HG02973 (cell line): ENCODE data around the gene PLCB4.

Source experiments
- ATAC-seq: cut with Tn5 transposase; IDR thresholded peaks from one replicate; pipeline ENCODE4 v1.9.1; 2021; ENCODE audit warnings: moderate library complexity; ENCODE audit not compliant: unreplicated experiment

The PLCB4 gene

GRCh38 chr20:9301129-9302090 lies 232.5 kb downstream of the PLCB4 start:
- no peak for ATAC-seq

DNA sequence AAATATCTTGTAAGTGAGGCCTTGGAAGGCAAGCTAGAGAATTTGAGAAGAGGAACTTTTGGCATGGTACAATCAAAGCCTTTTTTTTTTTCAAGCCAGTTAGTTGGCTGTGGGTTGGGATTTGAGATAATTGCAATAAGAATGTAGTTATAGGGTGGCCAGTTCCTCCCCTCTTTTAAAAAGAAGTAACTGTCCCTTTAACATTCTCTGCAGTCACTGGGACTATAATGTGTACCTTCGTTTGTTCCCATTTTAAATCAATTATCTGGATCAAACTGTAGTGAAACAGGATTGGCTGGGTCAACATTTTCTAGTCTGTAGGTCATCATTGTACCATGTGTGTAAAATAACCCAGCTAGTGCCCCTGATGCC lies 233.2 kb downstream of the PLCB4 start:
- no peak for ATAC-seq

DNA sequence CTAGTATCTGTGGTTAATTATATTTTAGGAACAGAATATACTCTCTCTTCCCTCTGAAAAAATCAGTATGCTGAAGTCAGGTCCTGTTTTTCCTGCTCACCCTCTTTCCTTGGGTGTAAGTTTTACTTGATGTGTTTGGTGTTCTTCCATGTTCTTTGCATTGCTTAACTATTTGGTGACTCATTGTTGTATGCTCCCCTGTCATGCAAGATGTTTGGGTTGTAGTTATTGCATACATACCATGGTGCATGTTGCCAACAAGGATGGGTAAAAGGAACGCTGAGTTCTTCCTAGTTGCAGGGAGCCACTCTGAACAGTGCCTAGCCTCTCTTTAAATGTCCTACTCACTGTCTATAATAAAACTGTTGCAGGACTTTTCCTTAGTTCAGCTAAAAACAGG lies 237.6 kb downstream of the PLCB4 start:
- ATAC-seq = no peak

DNA sequence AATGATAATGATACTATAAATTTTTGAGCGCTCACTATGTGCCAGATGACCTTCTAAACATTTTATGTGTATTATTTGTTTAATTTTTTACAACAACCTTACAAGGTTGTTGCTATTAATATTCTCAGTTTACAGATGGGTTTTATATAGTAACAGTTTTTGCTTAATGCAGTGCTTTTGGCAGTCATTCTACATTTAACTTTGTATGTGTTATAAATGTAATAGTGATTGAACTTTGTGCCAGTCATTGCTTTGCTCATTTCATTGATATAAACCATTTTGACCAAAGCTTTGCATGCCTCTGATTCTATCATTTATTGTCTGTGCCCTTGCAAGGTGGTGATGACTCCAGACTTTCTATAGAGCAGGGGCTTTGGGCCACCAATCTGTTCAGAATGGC lies 239.2 kb downstream of the PLCB4 start:
- no peak for ATAC-seq

- no peak for ATAC-seq
These were observed 242.2 kb downstream of the PLCB4 start for GRCh38 chr20:9311132-9311531.

- no peak for ATAC-seq
These were observed 250.9 kb downstream of the PLCB4 start for GRCh38 chr20:9319687-9320384.

DNA sequence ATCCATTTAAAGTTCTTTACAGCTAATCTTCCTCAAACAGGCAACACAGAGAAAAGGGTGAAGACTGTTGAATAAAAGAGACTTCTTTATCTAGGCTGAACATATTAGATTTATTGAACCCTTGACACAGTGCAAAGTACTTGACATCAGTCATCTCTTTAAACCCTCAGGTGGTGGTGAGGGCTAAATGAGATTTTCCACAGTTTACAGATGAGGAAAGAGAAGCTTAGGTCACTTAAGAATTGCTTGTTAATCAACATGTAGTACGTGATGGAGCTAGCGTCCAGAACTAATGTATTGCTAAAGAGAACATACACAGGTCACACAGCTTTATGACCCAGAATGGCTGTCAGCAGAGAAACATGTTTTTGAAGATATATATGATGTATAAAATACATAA lies 252.1 kb downstream of the PLCB4 start:
- no peak for ATAC-seq

DNA sequence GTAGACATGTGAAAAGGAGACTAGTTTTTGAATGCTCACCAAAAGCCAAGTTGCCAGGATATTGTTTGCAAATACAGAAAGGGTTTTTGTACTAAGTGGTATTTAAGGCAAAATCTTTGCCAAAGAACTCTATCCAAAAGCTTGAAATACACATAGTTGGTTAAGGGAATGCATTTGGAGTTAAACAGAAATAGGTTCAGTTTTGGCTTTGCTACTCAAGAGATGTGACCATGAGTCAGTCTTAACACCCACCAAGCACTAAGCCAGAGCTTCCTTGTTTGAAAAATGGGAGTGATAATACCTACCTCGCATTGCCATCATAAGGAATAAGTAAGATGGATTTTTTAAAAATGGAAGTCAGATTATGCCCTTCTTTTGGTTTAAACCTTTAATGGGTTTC lies 253.8 kb downstream of the PLCB4 start:
- no peak for ATAC-seq

DNA sequence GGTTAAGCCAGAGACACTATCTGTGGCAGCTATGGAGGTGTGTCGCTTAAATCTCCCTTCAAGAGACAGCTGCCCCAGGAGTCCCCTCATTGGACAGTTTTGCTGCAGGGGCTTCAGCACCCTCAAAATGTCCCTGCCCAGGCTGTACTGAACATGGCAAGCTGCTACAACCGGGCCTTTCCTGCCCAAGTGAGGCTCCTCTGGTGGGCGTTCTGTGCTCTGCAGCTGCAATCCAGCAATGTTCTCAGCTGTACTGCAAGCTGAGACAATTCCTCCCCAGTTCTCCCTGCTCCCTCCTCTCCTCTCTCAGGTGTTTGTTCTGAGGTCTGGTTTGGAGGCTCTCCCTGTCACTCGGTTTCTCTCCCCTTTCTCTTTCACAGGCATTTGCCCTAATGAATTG lies 254.7 kb downstream of the PLCB4 start:
- ATAC-seq = no peak

DNA sequence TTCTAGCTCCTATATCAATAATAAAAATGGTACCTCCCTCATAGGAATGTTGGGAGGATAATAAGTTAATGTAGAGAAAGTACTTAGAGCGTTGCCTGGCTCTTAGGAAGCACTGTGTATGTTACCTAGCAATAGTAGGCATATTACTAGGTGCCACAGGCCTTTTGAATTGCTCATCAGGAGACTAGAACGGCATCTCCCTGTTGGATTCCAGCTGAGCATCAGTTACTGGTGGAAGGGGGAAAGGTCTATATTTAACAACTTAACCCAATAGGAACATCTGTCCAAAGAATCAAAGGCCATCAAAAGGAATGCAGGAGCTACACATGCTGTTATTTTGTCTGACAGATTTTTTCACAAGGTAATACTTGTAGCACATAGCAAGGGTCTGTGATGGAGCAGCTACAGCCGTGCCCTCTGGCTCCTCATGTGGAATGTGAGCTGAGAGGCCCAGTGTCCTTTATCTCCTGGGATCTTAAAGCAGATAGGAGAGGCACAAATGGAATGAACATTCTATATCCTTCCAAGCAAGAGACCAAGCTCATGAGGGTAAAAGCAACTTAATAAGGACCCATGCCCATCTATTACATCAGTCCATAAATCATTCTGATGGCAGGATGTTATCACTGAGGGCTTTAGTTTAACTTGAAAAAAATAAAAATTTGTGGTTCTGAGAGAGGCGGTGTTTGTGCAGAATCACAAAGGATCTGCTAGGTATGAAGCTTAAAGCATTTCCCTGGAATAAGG lies 260.6 kb downstream of the PLCB4 start:
- no peak for ATAC-seq

- no peak for ATAC-seq
These were observed 261.3 kb downstream of the PLCB4 start for GRCh38 chr20:9330151-9330550.

DNA sequence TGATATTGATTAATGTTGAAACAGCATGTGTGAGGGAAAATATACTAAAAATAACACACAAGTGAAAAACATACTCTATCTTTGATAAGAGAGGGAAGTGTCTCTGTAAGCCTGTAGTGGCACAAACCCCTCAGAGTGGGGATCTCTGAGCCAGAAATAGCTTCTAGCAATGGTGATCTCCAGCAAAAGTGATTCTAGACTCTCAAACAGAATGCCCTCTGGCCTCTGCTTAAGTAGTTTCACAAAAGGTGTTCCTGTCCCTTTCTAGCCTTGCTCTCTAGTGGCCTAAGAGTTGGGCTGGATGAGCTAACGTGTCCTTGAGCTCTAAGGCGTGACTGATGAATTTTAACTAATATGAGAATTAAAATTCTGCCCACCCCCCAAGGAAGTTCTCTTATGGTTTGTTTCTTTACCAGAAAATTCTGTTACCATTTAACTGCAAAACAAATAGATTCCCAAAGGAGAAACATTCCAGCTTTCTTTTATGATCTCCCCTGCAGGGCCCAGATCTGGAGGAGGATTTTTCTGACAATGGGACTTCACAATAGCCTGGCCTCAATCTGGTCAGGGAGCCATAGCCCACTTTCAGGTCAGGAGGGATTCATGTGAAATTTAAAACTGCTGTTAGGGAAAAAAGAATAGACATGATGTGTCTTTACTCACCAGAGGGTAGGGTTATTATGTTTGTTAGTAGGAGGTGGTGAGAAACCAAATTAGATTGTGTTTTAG lies 263.0 kb downstream of the PLCB4 start:
- no peak for ATAC-seq

DNA sequence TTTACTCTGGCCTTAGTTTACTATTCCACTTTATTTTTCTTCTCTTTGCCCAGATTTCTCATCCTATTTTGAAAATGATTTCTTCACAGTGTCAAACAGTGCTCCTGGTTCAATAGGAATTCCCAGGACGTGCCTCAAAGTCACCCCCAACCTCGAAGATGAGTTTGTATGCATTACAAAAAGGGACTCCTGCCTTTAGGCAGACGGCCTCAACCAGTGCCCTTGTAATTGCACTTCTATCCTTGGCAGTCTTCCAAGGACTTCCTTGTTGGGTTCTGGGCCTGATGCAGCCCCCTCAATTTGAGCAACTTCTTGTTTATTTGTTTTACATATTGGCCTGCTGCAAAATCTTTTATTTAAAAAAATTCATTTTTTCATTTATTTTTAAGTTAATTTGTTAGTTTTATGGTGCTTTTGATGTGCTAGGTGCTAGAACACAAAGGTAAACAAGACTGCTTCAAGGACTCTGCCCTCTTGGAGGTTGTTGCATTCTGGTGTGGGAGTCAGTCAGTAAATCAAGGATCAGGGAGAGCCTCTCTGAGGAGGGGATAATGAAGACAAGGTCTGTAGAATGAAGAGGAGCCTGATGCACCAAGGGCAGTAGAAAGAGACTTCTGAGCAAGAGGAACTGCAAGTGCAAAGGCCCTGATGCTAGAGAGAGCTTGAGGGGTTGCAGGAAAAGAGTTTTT lies 264.0 kb downstream of the PLCB4 start:
- ATAC-seq = no peak

GRCh38 chr20:9334866-9335265 lies 266.0 kb downstream of the PLCB4 start:
- no peak for ATAC-seq

DNA sequence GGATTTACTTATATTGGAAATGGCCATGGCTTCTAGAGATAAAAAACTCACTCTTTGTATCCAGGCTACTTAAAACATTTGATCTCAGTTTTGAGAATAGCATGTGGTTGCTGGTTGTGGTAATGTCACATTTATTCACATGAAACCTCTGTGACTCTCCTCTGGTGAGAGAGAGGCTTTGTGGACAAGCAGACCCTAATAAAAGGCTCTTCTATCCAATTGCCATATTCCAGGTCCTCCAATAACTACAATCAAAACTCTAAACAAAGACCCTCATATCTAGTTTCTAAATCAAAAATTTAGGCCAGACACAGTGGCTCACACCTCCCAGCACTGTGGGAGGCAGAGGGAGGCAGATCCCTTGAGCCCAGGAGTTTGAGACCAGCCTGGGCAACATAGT lies 269.2 kb downstream of the PLCB4 start:
- ATAC-seq = no peak

DNA sequence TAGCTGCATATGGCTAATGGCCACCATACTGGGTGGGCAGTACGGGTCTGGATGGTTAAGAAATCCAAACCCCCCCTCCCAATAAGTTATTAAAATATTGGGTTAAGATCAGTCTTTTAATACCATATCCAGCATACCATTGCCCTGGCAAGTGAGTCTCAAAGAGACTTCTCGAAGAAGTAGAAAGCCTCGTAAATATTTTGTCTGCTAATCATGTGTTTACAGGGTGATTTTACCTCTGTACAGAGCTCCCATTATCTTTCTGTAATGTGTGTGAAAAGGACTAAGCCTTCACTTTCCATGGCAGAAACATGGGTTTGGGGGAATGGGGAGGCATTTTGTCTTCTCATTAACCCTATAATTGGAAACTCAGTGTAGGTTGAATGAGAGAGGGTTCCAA lies 270.8 kb downstream of the PLCB4 start:
- ATAC-seq = no peak

GRCh38 chr20:9342651-9343050 lies 273.8 kb downstream of the PLCB4 start:
- no peak for ATAC-seq

DNA sequence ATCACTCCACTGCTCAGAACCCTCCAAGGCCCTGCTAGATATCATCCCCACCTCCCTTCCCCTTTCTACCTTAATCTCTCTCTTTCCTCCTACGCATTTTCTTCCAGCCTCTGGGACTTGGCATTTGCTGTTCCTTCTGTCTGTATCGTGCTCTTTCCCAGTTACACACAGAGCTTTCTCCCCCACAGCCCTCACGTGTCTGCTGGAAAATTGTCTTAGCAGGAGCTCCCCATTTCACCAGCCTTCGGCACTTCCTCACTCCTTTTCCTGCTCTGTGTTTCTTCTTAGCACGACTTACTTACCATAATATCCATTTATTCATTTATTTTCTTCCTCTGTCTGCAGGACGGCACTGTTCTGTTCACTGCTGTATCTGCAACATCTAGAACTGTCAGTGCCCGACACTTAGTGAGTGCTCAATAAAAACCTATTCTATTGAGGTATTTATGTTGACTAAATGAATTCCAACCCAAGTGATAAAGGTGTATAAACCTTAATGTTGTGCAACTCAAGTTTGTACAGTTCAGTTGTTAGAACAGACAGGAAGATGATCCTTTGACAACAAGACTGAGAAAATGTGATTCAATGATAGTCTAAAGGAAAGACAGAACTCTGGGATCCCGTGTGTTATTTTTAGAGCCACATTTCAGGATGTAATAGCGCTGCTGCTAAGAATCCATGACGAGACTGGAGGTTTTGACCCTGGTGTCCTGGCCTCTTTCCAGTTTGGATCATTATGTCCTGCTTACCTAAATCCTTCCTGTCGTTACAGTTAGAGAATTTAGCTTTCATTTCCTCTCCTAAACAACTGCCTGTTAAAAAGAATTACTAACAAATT lies 275.4 kb downstream of the PLCB4 start:
- ATAC-seq = no peak

- no peak for ATAC-seq
These were observed 279.4 kb downstream of the PLCB4 start for GRCh38 chr20:9348316-9348715.
